ENCODE data around the gene CES3.

The CES3 gene

DNA sequence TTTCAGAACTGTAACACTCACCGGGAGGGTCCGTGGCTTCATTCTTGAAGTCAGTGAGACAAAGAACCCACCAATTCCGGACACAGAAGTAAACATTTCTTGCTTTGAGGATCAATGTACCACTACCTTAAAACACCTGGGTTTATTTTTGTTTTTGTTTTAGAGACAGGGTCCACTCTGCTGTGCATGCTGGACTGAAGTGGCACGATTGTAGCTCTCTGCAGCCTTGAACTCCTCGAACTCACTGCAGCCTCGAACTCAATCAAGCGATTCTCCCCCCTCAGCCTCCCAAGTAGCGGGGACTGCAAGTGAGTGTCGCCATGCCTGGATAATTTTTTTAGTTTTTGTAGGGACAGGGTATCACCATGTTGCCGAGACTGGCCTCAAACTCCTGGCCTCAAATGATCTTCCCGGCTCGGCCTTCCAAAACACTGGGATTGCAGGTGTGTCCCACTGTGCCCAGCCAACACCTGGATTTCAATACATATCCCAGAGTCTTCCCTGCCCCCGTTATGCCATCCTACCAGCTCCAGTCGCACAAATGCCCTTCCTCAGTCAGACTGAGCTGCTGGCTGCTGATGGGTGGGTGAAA, 14.3 kb downstream of the CES3 start:
- no peak for DNase-seq
- H3K27ac ChIP-seq (ENCODE audit: low read length) = no peak overlapping the region
- H3K9me3 ChIP-seq (replicated peaks; ENCODE audit: insufficient read depth, low read length) = no peaks in the 10 kb centered on the region
- no peaks in the 10 kb centered on the region for H4K20me1 ChIP-seq (ENCODE audit: insufficient read depth, low read length)
- peaks cover 4% of the 10 kb centered on the region; the same call in 1 of the 2 replicates for H3K4me1 ChIP-seq (ENCODE audit: low read length)
- no peaks in the 10 kb centered on the region for H3K9me2 ChIP-seq (replicated peaks; ENCODE audit: insufficient read depth, low read length)
- H3K9ac ChIP-seq (ENCODE audit: low read length) = no peak overlapping the region
- no peaks in the 10 kb centered on the region for H3K79me2 ChIP-seq (ENCODE audit: low read length)
- peak overlapping the region; percentile 50; the same call in 1 of the 2 replicates for H3K4me2 ChIP-seq (ENCODE audit: low read depth, low read length)
- no peaks in the 10 kb centered on the region for H3F3A ChIP-seq (ENCODE audit: insufficient read depth, low read length)
- TF ChIP-seq EZH2phosphoT487 (IDR thresholded peaks at IDR 0.05; ENCODE audit: low read length) = no peak
- TF ChIP-seq EZH2 (optimal IDR thresholded peaks at IDR 0.05; ENCODE audit: low read depth, low read length) = no peak
- TF ChIP-seq CTCF (IDR thresholded peaks at IDR 0.05; ENCODE audit: low read length) = no peak
- peak overlapping the region; percentile 57 for H2AFZ ChIP-seq (ENCODE audit: low read length)
- H3K36me3 ChIP-seq (replicated peaks; ENCODE audit: insufficient read depth, low read length) = no peaks in the 10 kb centered on the region
- no peaks in the 10 kb centered on the region for H3K27me3 ChIP-seq (replicated peaks; ENCODE audit: insufficient read depth, low read length)
- H3K4me3 ChIP-seq (ENCODE audit: low read length) = peak overlapping the region; percentile 35

DNA sequence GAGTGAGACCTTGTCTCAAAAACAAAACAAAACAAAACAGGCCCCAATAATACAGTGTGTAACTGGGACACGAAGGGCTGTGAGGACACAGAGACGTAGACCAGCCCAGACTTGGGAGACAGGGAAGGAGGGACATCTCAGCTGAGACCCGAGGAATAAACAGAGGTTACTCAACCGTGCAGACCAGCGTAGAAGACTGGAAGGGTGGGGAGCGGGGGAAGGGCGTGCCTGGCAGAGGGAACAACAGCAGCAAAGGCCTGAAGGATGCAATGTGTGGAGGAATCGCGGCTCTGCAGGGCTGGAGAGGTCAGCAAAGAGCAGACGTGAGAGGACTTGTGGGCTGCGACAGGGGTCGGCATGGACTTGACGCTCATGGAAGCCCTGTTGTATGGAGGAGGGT, 15.7 kb downstream of the CES3 start:
- H2AFZ ChIP-seq (ENCODE audit: low read length) = no peak overlapping the region
- H3K27me3 ChIP-seq (replicated peaks; ENCODE audit: insufficient read depth, low read length) = no peaks in the 10 kb centered on the region
- no peak for TF ChIP-seq EZH2phosphoT487 (IDR thresholded peaks at IDR 0.05; ENCODE audit: low read length)
- TF ChIP-seq CTCF (IDR thresholded peaks at IDR 0.05; ENCODE audit: low read length) = no peak
- no peak for TF ChIP-seq EZH2 (optimal IDR thresholded peaks at IDR 0.05; ENCODE audit: low read depth, low read length)
- DNase-seq = no peak
- no peak overlapping the region for H3K4me2 ChIP-seq (ENCODE audit: low read depth, low read length)
- H3K9ac ChIP-seq (ENCODE audit: low read length) = no peak overlapping the region
- no peak overlapping the region for H3K27ac ChIP-seq (ENCODE audit: low read length)
- no peaks in the 10 kb centered on the region for H3K36me3 ChIP-seq (replicated peaks; ENCODE audit: insufficient read depth, low read length)
- no peaks in the 10 kb centered on the region for H3F3A ChIP-seq (ENCODE audit: insufficient read depth, low read length)
- H4K20me1 ChIP-seq (ENCODE audit: insufficient read depth, low read length) = no peaks in the 10 kb centered on the region
- H3K4me1 ChIP-seq (ENCODE audit: low read length) = peaks cover 4% of the 10 kb centered on the region; the same call in 1 of the 2 replicates
- no peaks in the 10 kb centered on the region for H3K9me2 ChIP-seq (replicated peaks; ENCODE audit: insufficient read depth, low read length)
- H3K4me3 ChIP-seq (ENCODE audit: low read length) = no peak overlapping the region
- H3K79me2 ChIP-seq (ENCODE audit: low read length) = no peaks in the 10 kb centered on the region
- H3K9me3 ChIP-seq (replicated peaks; ENCODE audit: insufficient read depth, low read length) = no peaks in the 10 kb centered on the region

GRCh38 chr16:66977341-66978113, 16.5 kb downstream of the CES3 start:
- H3K27ac ChIP-seq (ENCODE audit: low read length) = no peak overlapping the region
- H4K20me1 ChIP-seq (ENCODE audit: insufficient read depth, low read length) = no peaks in the 10 kb centered on the region
- no peak overlapping the region for H3K4me2 ChIP-seq (ENCODE audit: low read depth, low read length)
- H3F3A ChIP-seq (ENCODE audit: insufficient read depth, low read length) = no peaks in the 10 kb centered on the region
- no peaks in the 10 kb centered on the region for H3K9me3 ChIP-seq (replicated peaks; ENCODE audit: insufficient read depth, low read length)
- H3K27me3 ChIP-seq (replicated peaks; ENCODE audit: insufficient read depth, low read length) = no peaks in the 10 kb centered on the region
- H3K9ac ChIP-seq (ENCODE audit: low read length) = no peak overlapping the region
- H3K4me1 ChIP-seq (ENCODE audit: low read length) = peaks cover 4% of the 10 kb centered on the region; the same call in 1 of the 2 replicates
- no peaks in the 10 kb centered on the region for H3K79me2 ChIP-seq (ENCODE audit: low read length)
- no peak overlapping the region for H3K4me3 ChIP-seq (ENCODE audit: low read length)
- H2AFZ ChIP-seq (ENCODE audit: low read length) = peak overlapping the region; percentile 20; the same call in 1 of the 2 replicates
- no peaks in the 10 kb centered on the region for H3K36me3 ChIP-seq (replicated peaks; ENCODE audit: insufficient read depth, low read length)
- no peaks in the 10 kb centered on the region for H3K9me2 ChIP-seq (replicated peaks; ENCODE audit: insufficient read depth, low read length)
- peak; percentile 83 for DNase-seq
- TF ChIP-seq EZH2 (optimal IDR thresholded peaks at IDR 0.05; ENCODE audit: low read depth, low read length) = no peak
- TF ChIP-seq CTCF (IDR thresholded peaks at IDR 0.05; ENCODE audit: low read length) = peak; percentile 94
- TF ChIP-seq EZH2phosphoT487 (IDR thresholded peaks at IDR 0.05; ENCODE audit: low read length) = no peak

Data from MM.1S (cell line).